Measurements from ENCODE around the gene SUGCT. TPM values are rescaled to one million over a fixed set of nuclear protein-coding genes. Genes with fewer than 3 reads are reported as not detected.
"Not testable (repeated sequence)": the region's sequence is repeated elsewhere in the genome, so short reads cannot be mapped to it uniquely, and the experiment has no call there.

The SUGCT gene
- total and polyA plus RNA-seq, 9 of the 15 experiments (the other 6 are each of a cell fraction or from before 2014, with no cell fraction given): 0.58 to 2.5 (median 1.4) TPM

GRCh38 chr7:40623863-40624262 is 489.1 kb downstream of the SUGCT start (continued):
- no peak for TF ChIP-seq ZNF639 (CRISPR knock-in tag; conservative IDR thresholded peaks at IDR 0.05 in 1 of 2, IDR thresholded peaks at IDR 0.05 in 1 of 2)

GRCh38 chr7:40627361-40627760 is 492.6 kb downstream of the SUGCT start:
- FAIRE-seq; ATAC-seq; BruUV-seq (replicated peaks); H4K20me1 ChIP-seq (replicated peaks; ENCODE audit: control insufficient read depth, insufficient read depth, low read length); H3K27me3 ChIP-seq (ENCODE audit: control insufficient read depth in 2 of 2, insufficient read depth in 2 of 2, low read length in 2 of 2); H3K9ac ChIP-seq (ENCODE audit: insufficient read depth in 1 of 2, low read depth in 2 of 2, low read length in 2 of 2); H3K36me3 ChIP-seq (ENCODE audit: control insufficient read depth, insufficient read depth, low read length); H3K79me2 ChIP-seq (ENCODE audit: control insufficient read depth, insufficient read depth, low read length); H3K4me3 ChIP-seq; CTCF ChIA-PET (ENCODE audit: low intra/inter-chr PET ratio); intact Hi-C loops (cut with micrococcal nuclease); in situ Hi-C loops (cut with MboI); H3K27ac ChIP-seq (ENCODE audit: extremely low read depth, low read depth, low read length); H3K4me2 ChIP-seq (ENCODE audit: insufficient read depth, low read length); H3K9me3 ChIP-seq (replicated peaks; ENCODE audit: control insufficient read depth, insufficient read depth, low read depth, low read length); H2AFZ ChIP-seq (ENCODE audit: low read depth, low read length); POLR2A ChIA-PET; H3K9me1 ChIP-seq (ENCODE audit: control insufficient read depth, insufficient read depth, low read length); DNase-seq (ENCODE audit: extremely low read depth in 1 of 4, low spot score in 3 of 4): not testable (repeated sequence)
- 20% methylated on average over 1 of the region's 1 CpG for WGBS (ENCODE audit: insufficient coverage, low coverage, missing lambda C conversion rate)
- H3K4me1 ChIP-seq (replicated peaks in 1 of 2; ENCODE audit: control insufficient read depth in 2 of 2, insufficient read depth in 2 of 2, low read length in 2 of 2): peaks cover 0 to 13% of the 10 kb centered on the region in 2 experiments; a peak in 3 of 5 replicates

GRCh38 chr7:40629891-40630290 is 495.1 kb downstream of the SUGCT start:
- Histone ChIP-seq H4K20me1 (replicated peaks; ENCODE audit: control insufficient read depth, insufficient read depth, low read length) (no peaks in the 10 kb centered on the region), H3K27ac (ENCODE audit: extremely low read depth, low read depth, low read length) (no peak overlapping the region), H3K4me3 (no peak overlapping the region), H3K27me3 (ENCODE audit: control insufficient read depth in 2 of 2, insufficient read depth in 2 of 2, low read length in 2 of 2) (no peaks in the 10 kb centered on the region), H2AFZ (ENCODE audit: low read depth, low read length) (no peak overlapping the region), H3K9me3 (replicated peaks; ENCODE audit: control insufficient read depth, insufficient read depth, low read depth, low read length) (no peaks in the 10 kb centered on the region), H3K79me2 (ENCODE audit: control insufficient read depth, insufficient read depth, low read length) (no peaks in the 10 kb centered on the region), H3K9ac (ENCODE audit: insufficient read depth in 1 of 2, low read depth in 2 of 2, low read length in 2 of 2) (no peak overlapping the region), H3K4me1 (replicated peaks in 1 of 2; ENCODE audit: control insufficient read depth in 2 of 2, insufficient read depth in 2 of 2, low read length in 2 of 2) (peaks cover 0 to 3% of the 10 kb centered on the region in 2 experiments; a peak in 1 of 5 replicates), H3K4me2 (ENCODE audit: insufficient read depth, low read length) (no peak overlapping the region), H3K36me3 (ENCODE audit: control insufficient read depth, insufficient read depth, low read length) (no peaks in the 10 kb centered on the region), H3K9me1 (ENCODE audit: control insufficient read depth, insufficient read depth, low read length) (no peaks in the 10 kb centered on the region)
- FAIRE-seq (no peak), DNase-seq (ENCODE audit: extremely low read depth in 1 of 4, low spot score in 3 of 4) (no peak), ATAC-seq (no peak)
- intact Hi-C loops (cut with micrococcal nuclease) (no loop called here), in situ Hi-C loops (cut with MboI) (no loop called here)
- POLR2A ChIA-PET: interaction anchor here (0.6 kb wide), 1 partner anchor 89 kb away, joined by 4 read pairs; no protein-coding TSS in a partner anchor
- CTCF ChIA-PET (ENCODE audit: low intra/inter-chr PET ratio): no interaction called here
- 20% methylated on average over 5 of the region's 5 CpGs for WGBS (ENCODE audit: insufficient coverage, low coverage, missing lambda C conversion rate)
- no TSS peak for BruUV-seq (replicated peaks)
- TF ChIP-seq CBFA2T3 (IDR thresholded peaks at IDR 0.05) (no peak), HIVEP1 (CRISPR knock-in tag; IDR thresholded peaks at IDR 0.05) (no peak), AFF1 (IDR thresholded peaks at IDR 0.05; ENCODE audit: low read depth in 1 of 2, partially characterized antibody in 2 of 2) (no peak)

All from K562 (cell line).